Liver (tissue), 9 donors: ENCODE data around the gene GRIFIN. TPM values are rescaled to one million over a fixed set of nuclear protein-coding genes. Genes with fewer than 3 reads are reported as not detected.
"Not testable (repeated sequence)": the region's sequence is repeated elsewhere in the genome, so short reads cannot be mapped to it uniquely, and the experiment has no call there.

Experiments
- DNase-seq: peaks from one replicate; pipeline ENCODE4 v3.0.0-alpha.2; 2017; ENCODE audit warnings: low spot score
- H3K27ac ChIP-seq, 2 donors: one replicate each; pipeline ENCODE4 v1.7.0; 2013; ENCODE audit warnings: inconsistent platforms in 2 of 2, low read length in 2 of 2, control low read depth in 1 of 2, low read depth in 1 of 2, mild to moderate bottlenecking in 1 of 2
- H3K27me3 ChIP-seq, 4 donors: one replicate each; pipeline versions ENCODE4 v1.6.1 to v1.7.0; 2013; ENCODE audit warnings: low read length in 3 of 4, inconsistent platforms in 1 of 4, mild to moderate bottlenecking in 1 of 4, moderate library complexity in 1 of 4; ENCODE audit not compliant: control insufficient read depth in 4 of 4, insufficient read depth in 4 of 4
- H3K36me3 ChIP-seq, 4 donors: one replicate each; pipeline versions ENCODE4 v1.6.1 to v1.7.0; 2013; ENCODE audit warnings: low read length in 3 of 4, mild to moderate bottlenecking in 3 of 4, low read depth in 1 of 4, moderate library complexity in 1 of 4; ENCODE audit not compliant: control insufficient read depth in 4 of 4, insufficient read depth in 3 of 4
- H3K4me1 ChIP-seq, 4 donors: one replicate each; pipeline versions ENCODE4 v1.6.1 to v1.7.0; 2013; ENCODE audit warnings: low read length in 3 of 4, mild to moderate bottlenecking in 3 of 4, moderate library complexity in 1 of 4; ENCODE audit not compliant: control insufficient read depth in 4 of 4, insufficient read depth in 4 of 4
- H3K4me3 ChIP-seq, 3 donors: one replicate each; pipeline versions ENCODE4 v1.6.1 to v1.7.0; 2013; ENCODE audit warnings: low read length in 3 of 3, control low read depth in 1 of 3, low read depth in 1 of 3, mild to moderate bottlenecking in 1 of 3
- H3K9ac ChIP-seq, 2 donors: one replicate each; pipeline ENCODE4 v1.7.0; 2013; ENCODE audit warnings: low read length in 2 of 2, mild to moderate bottlenecking in 2 of 2, moderate library complexity in 2 of 2, control low read depth in 1 of 2, low read depth in 1 of 2
- H3K9me3 ChIP-seq, 4 donors: one replicate each; pipeline versions ENCODE4 v1.6.1 to v1.7.0; 2013; ENCODE audit warnings: low read length in 3 of 4; ENCODE audit not compliant: control insufficient read depth in 4 of 4
- FOXA1 ChIP-seq: IDR thresholded peaks from 2 replicates; pipeline ENCODE4 v1.6.1; 2016; ENCODE audit warnings: antibody characterized with exemption
- FOXA2 ChIP-seq: IDR thresholded peaks from 2 replicates; pipeline ENCODE4 v1.6.1; 2016; ENCODE audit warnings: antibody characterized with exemption
- WGBS: extraction: QIAGEN DNeasy Blood & Tissue Kit; methylation state at CpG from one replicate; pipeline ENCODE4 v1.1.7; 2013; 5-methylcytosine and 5-hydroxymethylcytosine counted together
- polyA plus RNA-seq, 2 donors: library from polyadenylated mRNA; stranded (reverse) in 1 of 2; unstranded in 1 of 2; fragments of 200-250 nt in 1 of 2; fragments of >200 nt in 1 of 2; fragmentation: Nextera tagmentation in 1 of 2; extraction: Ambion mirVana in 1 of 2; gene quantifications; one replicate each; pipeline versions ENCODE4 v1.2.1 to v1.2.3, GENCODE V29; 2013 to 2015
- total RNA-seq, 2 donors: library from RNA; depleted of rRNA; stranded (reverse); fragments of >200 nt; gene quantifications; one replicate each; pipeline ENCODE4 v1.2.3, GENCODE V29; 2014
- TF ChIP-seq, protein P1 (sequence below): IDR thresholded peaks from 2 replicates; pipeline ENCODE4 v1.6.1; 2016; ENCODE audit warnings: antibody characterized with exemption, mild to moderate bottlenecking
- TF ChIP-seq, protein P2 (sequence below): IDR thresholded peaks from 2 replicates; pipeline ENCODE4 v1.6.1; 2016; ENCODE audit warnings: antibody characterized with exemption
- TF ChIP-seq, protein P3 (sequence below): fragments of 150-350 bp; IDR thresholded peaks from 2 replicates; pipeline ENCODE4 v1.5.1; 2017; ENCODE audit warnings: improper control_type of control experiment, low read depth, low read length; ENCODE audit not compliant: missing input control
- donor health status: healthy.
- donor health status: healthy.
- donor health status: healthy.
- donor health status: healthy.
- donor health status: healthy.

GRIFIN gene
- total and polyA plus RNA-seq, 4 donors: not detected

DNA sequence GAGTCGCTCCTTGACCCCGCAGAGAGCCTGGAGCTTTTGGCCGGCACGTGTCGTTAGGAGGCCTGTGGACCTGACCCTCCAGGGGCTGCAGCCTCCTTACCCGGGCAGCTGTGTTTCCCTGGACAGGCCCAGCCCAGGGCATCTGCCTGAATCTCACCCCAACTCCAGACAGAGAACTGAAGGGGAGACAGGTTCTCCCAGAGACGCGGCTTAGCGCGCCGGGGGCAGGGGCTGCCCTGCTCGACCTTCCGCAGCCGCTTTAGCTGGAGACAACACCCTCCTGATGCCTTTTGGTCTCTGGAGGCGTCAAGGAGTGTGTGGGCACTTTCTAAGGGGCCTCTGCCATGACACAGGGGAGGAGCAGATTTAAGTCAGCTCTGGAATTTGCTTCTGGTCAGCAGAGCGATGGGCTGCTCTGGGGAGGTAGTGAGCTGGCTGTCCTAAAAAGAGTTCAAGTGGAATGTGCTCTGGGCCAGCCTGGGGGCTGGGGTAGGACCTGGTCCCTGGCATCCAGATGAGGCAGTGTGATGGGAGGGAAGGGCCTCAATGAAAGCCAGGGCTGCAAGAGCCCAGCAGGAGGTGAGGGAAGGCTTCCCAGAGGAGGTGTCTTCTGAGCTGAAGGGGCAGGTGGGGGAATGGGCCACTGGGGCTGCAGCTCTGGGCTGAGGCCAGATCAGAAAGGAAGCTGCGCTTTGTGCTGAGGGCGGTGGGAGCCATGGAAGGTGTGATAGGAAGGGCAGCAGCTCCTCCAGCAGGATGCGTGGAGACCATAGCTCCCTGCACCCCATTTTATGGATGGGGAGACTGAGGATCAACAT, 5.8 kb downstream of the GRIFIN start (continued):
- TF ChIP-seq, protein P1, sequence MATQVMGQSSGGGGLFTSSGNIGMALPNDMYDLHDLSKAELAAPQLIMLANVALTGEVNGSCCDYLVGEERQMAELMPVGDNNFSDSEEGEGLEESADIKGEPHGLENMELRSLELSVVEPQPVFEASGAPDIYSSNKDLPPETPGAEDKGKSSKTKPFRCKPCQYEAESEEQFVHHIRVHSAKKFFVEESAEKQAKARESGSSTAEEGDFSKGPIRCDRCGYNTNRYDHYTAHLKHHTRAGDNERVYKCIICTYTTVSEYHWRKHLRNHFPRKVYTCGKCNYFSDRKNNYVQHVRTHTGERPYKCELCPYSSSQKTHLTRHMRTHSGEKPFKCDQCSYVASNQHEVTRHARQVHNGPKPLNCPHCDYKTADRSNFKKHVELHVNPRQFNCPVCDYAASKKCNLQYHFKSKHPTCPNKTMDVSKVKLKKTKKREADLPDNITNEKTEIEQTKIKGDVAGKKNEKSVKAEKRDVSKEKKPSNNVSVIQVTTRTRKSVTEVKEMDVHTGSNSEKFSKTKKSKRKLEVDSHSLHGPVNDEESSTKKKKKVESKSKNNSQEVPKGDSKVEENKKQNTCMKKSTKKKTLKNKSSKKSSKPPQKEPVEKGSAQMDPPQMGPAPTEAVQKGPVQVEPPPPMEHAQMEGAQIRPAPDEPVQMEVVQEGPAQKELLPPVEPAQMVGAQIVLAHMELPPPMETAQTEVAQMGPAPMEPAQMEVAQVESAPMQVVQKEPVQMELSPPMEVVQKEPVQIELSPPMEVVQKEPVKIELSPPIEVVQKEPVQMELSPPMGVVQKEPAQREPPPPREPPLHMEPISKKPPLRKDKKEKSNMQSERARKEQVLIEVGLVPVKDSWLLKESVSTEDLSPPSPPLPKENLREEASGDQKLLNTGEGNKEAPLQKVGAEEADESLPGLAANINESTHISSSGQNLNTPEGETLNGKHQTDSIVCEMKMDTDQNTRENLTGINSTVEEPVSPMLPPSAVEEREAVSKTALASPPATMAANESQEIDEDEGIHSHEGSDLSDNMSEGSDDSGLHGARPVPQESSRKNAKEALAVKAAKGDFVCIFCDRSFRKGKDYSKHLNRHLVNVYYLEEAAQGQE: no peak

DNA sequence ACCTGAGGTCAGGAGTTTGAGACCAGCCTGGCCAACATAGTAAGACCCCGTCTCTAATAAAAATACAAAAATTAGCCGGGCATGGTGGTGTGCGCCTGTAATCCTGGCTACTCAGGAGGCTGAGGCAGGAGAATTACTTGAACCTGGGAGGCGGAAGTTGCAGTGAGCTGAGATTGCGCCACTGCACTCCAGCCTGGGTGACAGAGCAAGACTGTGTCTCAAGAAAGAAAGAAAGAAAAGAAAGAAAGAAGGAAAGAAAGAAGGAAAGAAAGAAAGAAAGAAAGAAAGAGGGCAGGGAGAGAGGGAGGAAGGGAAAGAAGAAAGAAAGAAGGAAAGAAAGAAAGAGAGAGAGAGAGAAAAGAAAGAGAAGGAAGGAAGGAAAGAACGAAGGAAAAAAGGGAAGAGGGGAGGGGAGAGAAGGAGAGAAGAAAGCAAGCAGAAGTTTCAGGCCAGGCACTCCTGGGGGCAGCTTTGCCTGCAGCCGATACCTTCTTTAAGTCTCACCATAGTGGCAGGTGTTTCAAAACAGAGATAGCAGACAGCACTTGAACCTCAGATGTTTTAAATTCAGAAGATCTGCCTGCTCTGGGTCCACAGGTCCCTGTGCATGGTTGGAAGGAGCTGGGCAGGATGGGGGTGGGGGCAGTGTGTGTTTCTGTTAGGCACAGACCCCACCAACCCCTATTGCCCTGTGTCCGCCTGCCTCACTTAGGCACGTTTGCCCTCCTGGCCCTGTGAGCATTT, 6.6 kb downstream of the GRIFIN start:
- H3K27ac ChIP-seq, H3K27me3 ChIP-seq, H3K9ac ChIP-seq, H3K4me3 ChIP-seq, H3K9me3 ChIP-seq, H3K4me1 ChIP-seq, DNase-seq, H3K36me3 ChIP-seq: not testable (repeated sequence)
- 80% methylated on average over 9 of the region's 9 CpGs for WGBS

DNA sequence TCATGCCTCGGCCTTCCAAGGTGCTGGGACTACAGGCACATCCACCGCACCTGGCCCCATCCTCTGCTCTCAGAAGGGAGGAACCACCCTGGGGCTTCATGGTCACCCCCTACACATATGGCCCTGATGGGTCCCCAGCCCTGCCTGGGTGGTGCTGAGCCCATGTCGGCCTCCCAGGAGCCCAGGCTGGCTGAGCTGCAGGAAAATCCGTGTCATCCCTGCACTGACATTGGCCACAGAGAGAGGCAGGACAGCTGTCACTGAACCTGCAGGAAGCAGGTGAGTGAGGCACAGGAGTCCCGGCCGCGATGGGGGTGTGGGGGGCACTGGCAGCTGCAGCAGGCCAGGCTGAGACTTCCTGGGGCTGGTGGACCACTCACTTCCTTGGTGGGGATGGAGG, 8.0 kb downstream of the GRIFIN start:
- Histone ChIP-seq H3K9me3 (no peaks in the 10 kb centered on the region), H3K27ac (no peak overlapping the region), H3K9ac (no peak overlapping the region), H3K4me3 (no peak overlapping the region), H3K27me3 (no peaks in the 10 kb centered on the region), H3K4me1 (no peaks in the 10 kb centered on the region), H3K36me3 (no peaks in the 10 kb centered on the region)
- TF ChIP-seq, protein P1: no peak
- TF ChIP-seq, protein P2, sequence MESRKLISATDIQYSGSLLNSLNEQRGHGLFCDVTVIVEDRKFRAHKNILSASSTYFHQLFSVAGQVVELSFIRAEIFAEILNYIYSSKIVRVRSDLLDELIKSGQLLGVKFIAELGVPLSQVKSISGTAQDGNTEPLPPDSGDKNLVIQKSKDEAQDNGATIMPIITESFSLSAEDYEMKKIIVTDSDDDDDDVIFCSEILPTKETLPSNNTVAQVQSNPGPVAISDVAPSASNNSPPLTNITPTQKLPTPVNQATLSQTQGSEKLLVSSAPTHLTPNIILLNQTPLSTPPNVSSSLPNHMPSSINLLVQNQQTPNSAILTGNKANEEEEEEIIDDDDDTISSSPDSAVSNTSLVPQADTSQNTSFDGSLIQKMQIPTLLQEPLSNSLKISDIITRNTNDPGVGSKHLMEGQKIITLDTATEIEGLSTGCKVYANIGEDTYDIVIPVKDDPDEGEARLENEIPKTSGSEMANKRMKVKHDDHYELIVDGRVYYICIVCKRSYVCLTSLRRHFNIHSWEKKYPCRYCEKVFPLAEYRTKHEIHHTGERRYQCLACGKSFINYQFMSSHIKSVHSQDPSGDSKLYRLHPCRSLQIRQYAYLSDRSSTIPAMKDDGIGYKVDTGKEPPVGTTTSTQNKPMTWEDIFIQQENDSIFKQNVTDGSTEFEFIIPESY: no peak
- TF ChIP-seq FOXA2 (no peak), FOXA1 (no peak)
- TF ChIP-seq, protein P3, sequence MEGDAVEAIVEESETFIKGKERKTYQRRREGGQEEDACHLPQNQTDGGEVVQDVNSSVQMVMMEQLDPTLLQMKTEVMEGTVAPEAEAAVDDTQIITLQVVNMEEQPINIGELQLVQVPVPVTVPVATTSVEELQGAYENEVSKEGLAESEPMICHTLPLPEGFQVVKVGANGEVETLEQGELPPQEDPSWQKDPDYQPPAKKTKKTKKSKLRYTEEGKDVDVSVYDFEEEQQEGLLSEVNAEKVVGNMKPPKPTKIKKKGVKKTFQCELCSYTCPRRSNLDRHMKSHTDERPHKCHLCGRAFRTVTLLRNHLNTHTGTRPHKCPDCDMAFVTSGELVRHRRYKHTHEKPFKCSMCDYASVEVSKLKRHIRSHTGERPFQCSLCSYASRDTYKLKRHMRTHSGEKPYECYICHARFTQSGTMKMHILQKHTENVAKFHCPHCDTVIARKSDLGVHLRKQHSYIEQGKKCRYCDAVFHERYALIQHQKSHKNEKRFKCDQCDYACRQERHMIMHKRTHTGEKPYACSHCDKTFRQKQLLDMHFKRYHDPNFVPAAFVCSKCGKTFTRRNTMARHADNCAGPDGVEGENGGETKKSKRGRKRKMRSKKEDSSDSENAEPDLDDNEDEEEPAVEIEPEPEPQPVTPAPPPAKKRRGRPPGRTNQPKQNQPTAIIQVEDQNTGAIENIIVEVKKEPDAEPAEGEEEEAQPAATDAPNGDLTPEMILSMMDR: no peak
- DNase-seq: no peak
- 89% methylated on average over 7 of the region's 7 CpGs for WGBS
